Activated T-cell treated with anti-CD3 and anti-CD28 coated beads, Interleukin-2, amount 50 U/mL, for 4 hours (primary cell): ENCODE measurements around the gene GRHPR. TPM values are rescaled to one million over a fixed set of nuclear protein-coding genes. Genes with fewer than 3 reads are reported as not detected.
"Not testable (repeated sequence)": the region's sequence is repeated elsewhere in the genome, so short reads cannot be mapped to it uniquely, and the experiment has no call there.

Source experiments
- ATAC-seq, 2 donors: fragments of 200-7000 bp; cut with Tn5 transposase; one replicate each; pipeline ENCODE4 v1.10.0; 2021
- DNase-seq: peaks from one replicate; pipeline ENCODE4 v3.0.0-alpha.2; 2020
- H3K27me3 Mint-ChIP-seq: one replicate; pipeline ENCODE4 v1.8.0; 2021; ENCODE audit warnings: low read depth, mixed read lengths
- H3K36me3 Mint-ChIP-seq: one replicate; pipeline ENCODE4 v1.8.0; 2022; ENCODE audit warnings: mixed read lengths; ENCODE audit not compliant: insufficient read depth
- H3K4me1 Mint-ChIP-seq: one replicate; pipeline ENCODE4 v1.8.0; 2021; ENCODE audit warnings: low read depth, mixed read lengths
- H3K4me3 Mint-ChIP-seq: one replicate; pipeline ENCODE4 v1.8.0; 2021; ENCODE audit warnings: mild to moderate bottlenecking, moderate library complexity, mixed read lengths
- H3K9me3 Mint-ChIP-seq: one replicate; pipeline ENCODE4 v1.8.0; 2021; ENCODE audit warnings: mixed read lengths
- total RNA-seq, 3 donors: library from RNA; stranded (reverse); gene quantifications; one replicate each; pipeline ENCODE4 v1.2.1, GENCODE V29; 2021

The GRHPR gene
- total RNA-seq, 3 donors from 2014 or later: 52.8 to 79.1 (median 64.4) TPM

DNA sequence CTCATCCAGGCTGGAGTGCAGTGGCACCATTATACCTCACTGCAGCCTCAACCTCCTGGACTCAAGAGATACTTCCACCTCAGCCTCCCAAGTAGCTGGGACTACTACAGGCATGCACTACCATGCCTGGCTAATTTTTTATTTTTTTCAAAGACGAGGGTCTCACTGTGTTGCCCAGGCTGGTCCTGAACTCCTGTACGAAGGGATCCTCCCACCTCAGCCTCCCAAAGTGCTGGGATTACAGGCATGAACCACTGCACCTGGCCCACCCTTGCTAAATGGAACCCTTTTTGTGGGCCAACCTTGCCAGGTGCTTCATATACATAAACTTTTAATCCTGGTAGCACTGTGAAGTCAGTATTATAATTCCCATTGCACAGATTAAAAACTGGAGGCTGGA, 1.0 kb downstream of the GRHPR start:
- Mint-ChIP-seq H3K4me1 (peaks cover 26% of the 10 kb centered on the region), H3K36me3 (peaks cover 19% of the 10 kb centered on the region), H3K4me3 (peak overlapping the region; percentile 96), H3K9me3 (no peaks in the 10 kb centered on the region), H3K27me3 (no peaks in the 10 kb centered on the region)
- no peak for DNase-seq
- ATAC-seq: no peak

DNA sequence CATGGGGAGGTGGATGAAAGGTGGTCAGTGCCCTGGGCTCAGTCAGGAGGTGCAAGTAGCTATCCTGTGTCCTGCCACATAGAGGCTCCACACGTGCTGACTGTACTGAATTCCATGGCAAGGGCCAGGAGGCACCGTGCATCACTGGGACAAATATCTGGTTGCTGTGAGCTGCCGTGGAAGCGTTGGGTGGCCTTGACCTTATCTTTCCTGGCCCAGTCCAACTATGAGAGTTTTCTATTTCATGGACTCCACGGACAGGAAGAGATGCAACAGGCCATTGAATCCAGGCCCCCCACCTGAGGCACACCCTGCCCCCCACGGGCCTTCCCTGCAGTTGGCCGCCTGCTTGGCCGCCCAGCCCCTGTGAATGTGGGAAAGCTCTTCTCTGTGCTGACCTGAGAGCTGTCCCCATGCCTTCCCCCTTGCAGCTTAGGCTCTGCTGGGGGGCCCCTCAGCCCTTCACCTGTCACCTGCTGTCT, 1.7 kb downstream of the GRHPR start:
- Mint-ChIP-seq H3K9me3 (no peaks in the 10 kb centered on the region), H3K36me3 (peaks cover 19% of the 10 kb centered on the region), H3K4me1 (peaks cover 26% of the 10 kb centered on the region), H3K4me3 (peak overlapping the region; percentile 96), H3K27me3 (no peaks in the 10 kb centered on the region)
- no peak for DNase-seq
- ATAC-seq: no peak

DNA sequence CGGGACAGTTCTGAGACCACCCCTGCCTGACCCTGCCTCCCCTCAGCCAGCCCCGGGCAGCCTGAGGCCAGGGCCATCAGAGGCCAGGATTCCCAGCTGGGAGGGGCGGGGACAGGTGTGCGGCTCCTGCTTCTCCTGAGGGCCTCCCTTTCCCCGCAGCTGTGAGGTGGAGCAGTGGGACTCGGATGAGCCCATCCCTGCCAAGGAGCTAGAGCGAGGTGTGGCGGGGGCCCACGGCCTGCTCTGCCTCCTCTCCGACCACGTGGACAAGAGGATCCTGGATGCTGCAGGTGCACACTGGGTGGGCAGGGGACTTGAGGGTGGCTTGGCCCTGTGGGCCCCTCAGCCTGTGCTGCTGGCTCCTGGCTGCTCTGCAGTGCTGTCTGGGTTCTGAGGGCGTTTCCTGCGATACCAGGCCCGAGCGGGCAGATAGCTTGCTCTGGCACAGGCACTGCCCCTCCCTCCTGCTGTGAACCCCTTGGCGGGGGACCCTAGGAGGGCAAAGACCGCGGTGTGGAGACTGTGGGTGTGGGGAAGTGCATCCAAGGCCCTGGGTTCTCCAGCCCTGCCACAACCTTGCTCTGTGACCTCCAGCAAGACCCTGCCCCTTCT, 2.3 kb downstream of the GRHPR start:
- Mint-ChIP-seq H3K4me3 (no peak overlapping the region), H3K36me3 (peaks cover 19% of the 10 kb centered on the region), H3K27me3 (no peaks in the 10 kb centered on the region)

DNA sequence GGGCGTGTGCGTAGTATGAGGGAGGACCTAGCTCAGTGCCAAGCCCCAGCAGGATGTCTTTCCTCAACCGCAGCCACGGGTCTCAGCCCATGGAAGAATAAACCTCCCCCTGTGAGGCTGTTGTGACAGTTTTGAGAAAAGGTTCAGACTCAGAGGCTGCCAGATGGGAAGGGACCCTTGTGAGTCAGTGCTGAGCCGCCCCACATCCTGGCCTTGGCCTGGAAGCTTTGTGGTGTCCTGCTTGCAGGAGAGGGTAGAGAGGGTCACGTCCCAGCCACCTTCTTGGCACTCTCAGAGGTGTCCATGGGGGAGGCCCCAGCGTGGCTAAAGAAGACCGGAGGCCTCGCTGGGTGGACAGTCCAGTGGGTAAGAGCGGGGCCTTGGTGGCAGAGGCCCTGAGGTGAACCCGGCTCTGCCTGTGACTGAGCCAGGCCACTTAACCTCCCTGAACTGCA, 2.8 kb downstream of the GRHPR start:
- peaks cover 26% of the 10 kb centered on the region for H3K4me1 Mint-ChIP-seq
- no peak overlapping the region for H3K4me3 Mint-ChIP-seq
- H3K9me3 Mint-ChIP-seq: no peaks in the 10 kb centered on the region
- ATAC-seq (no peak), DNase-seq (no peak)
- peaks cover 19% of the 10 kb centered on the region for H3K36me3 Mint-ChIP-seq
- H3K27me3 Mint-ChIP-seq: no peaks in the 10 kb centered on the region

More for the DNA sequence above, 2.3 kb downstream of the GRHPR start:
- ATAC-seq (no peak), DNase-seq (no peak)
- Mint-ChIP-seq H3K9me3 (no peaks in the 10 kb centered on the region), H3K4me1 (peaks cover 26% of the 10 kb centered on the region)

DNA sequence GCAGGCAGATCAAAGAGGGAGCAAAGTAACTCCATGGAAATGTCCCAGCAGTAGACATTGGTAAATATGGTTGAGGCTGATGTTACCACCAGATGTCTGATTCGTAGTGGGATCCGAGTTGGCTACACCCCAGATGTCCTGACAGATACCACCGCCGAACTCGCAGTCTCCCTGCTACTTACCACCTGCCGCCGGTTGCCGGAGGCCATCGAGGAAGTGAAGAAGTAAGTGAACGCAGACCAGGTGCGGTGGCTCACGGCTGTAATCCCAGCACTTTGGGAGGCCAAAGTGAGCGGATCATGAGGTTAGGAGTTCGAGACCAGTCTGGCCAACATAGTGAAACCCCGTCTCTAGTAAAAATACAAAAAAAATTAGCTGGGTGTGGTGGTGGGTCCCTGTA, 3.9 kb downstream of the GRHPR start:
- not testable (repeated sequence) for H3K9me3 Mint-ChIP-seq, H3K4me3 Mint-ChIP-seq, H3K27me3 Mint-ChIP-seq, ATAC-seq, DNase-seq
- peaks cover 19% of the 10 kb centered on the region for H3K36me3 Mint-ChIP-seq
- peaks cover 26% of the 10 kb centered on the region for H3K4me1 Mint-ChIP-seq

DNA sequence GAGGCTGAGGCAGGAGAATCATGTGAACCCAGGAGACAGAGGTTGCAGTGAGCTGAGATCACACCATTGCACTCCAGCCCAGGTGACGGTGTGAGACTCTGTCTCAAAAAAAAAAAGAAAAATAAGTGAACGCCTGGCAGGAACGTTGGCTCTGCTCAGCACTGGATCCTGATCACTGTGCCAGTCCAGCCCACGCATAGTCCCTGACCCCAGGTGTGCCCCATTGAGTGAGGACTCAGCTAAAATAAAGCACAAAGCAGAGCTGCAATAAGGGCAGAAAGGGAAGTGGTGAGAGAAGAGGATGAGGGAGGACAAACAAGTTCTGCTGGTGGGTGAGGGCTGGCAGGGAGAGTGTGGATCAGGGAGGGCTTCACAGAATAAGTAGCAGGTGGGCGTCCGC, 4.3 kb downstream of the GRHPR start:
- peaks cover 24% of the 10 kb centered on the region for H3K4me1 Mint-ChIP-seq
- no peak overlapping the region for H3K4me3 Mint-ChIP-seq
- no peaks in the 10 kb centered on the region for H3K27me3 Mint-ChIP-seq
- H3K36me3 Mint-ChIP-seq: peaks cover 19% of the 10 kb centered on the region
- ATAC-seq (no peak), DNase-seq (no peak)
- H3K9me3 Mint-ChIP-seq: no peaks in the 10 kb centered on the region

DNA sequence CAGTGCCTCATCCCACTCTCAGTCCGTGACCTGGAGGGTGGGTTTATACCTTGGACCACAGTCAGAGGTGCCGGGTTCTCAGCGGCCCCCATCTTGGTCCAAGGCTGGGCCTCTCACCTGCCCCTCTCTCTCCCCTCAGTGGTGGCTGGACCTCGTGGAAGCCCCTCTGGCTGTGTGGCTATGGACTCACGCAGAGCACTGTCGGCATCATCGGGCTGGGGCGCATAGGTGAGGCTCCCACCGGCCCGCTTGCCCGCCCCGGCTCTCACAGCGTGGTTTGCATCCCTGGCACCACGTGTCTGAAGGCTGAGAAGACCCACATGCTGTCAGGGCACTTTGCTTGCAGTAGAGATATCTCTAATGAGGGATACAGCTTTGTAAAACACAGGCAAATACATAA, 5.8 kb downstream of the GRHPR start:
- peaks cover 15% of the 10 kb centered on the region for H3K4me1 Mint-ChIP-seq
- H3K9me3 Mint-ChIP-seq: no peaks in the 10 kb centered on the region
- ATAC-seq (no peak), DNase-seq (no peak)
- no peaks in the 10 kb centered on the region for H3K27me3 Mint-ChIP-seq
- peaks cover 21% of the 10 kb centered on the region for H3K36me3 Mint-ChIP-seq
- no peak overlapping the region for H3K4me3 Mint-ChIP-seq

DNA sequence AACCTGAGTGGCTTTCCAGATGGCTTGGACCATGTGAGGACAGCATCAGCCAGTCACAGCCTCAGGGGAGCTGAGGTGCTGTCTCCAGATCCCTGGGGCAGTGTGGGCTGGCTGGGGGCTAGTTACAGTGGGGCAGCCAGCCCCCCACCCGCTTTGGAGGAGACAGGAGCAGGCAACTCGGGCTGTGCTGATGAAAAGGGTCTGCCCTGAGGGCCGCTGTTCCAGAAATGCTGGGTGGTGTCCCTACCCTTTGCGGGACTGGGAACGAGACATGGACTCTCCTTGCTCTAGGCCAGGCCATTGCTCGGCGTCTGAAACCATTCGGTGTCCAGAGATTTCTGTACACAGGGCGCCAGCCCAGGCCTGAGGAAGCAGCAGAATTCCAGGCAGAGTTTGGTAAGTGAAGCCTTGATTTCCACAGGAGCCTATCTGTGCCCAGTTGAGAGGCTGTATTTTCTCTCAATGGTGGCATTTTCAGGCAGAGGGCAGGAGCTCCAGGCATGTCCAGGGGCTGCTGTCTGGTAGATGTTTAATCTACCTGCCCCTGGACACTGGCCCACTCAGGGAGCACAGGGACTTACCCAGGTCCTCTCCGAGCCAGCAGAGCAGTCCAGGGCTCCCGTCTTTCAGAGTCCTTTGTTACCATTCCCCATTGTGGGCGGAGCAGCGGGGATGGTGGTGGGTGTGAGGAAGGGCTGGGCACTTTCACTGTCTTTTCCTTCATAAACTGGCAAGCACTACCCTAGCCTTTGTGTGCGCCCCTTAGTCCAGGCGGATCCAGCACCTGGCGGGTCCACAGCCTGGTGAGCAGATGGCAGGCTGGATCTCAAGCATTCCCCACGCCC, 7.2 kb downstream of the GRHPR start:
- no peak overlapping the region for H3K4me3 Mint-ChIP-seq
- H3K36me3 Mint-ChIP-seq: peaks cover 21% of the 10 kb centered on the region
- ATAC-seq: no peak
- H3K4me1 Mint-ChIP-seq: peaks cover 6% of the 10 kb centered on the region
- H3K27me3 Mint-ChIP-seq: no peaks in the 10 kb centered on the region
- H3K9me3 Mint-ChIP-seq: no peaks in the 10 kb centered on the region
- no peak for DNase-seq

DNA sequence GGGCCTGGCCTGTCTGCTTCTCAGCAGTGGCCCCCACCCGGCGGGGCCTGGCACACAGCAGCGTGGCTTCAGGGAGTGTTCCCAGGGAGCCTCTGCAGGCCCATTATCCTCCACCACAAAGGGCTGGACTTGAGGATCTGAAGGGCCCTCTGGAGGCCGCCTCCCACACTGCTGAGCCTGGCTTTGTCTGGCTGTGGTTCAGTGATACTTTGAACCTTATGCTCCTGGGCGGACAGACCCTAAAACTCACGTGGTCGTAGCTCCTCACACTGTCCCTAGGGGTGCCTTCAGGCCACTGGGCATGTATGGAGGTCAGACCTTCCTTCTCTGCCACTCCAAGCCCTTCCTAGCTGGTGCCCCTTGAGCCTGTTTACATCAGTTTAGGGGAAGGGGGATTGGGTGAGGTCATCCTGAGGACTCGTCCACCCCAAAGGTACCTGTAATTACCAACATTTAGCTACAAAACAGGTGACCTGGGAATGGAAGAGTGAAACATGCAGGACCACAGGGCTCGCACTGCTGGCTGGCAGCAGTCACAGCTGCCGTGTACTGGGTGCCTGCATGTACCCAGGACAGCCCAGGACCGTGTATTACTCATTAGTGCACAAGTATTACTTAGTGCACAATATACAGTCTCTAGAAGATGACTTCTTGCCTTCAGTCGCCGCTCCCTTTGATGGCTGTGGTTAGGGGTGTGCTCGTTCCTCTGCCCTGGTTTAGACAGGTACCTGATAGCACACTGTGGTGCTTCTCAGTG, 8.5 kb downstream of the GRHPR start:
- DNase-seq (no peak), ATAC-seq (no peak)
- no peaks in the 10 kb centered on the region for H3K27me3 Mint-ChIP-seq
- H3K4me1 Mint-ChIP-seq: peaks cover 3% of the 10 kb centered on the region
- H3K4me3 Mint-ChIP-seq: no peak overlapping the region
- peaks cover 17% of the 10 kb centered on the region for H3K36me3 Mint-ChIP-seq
- no peaks in the 10 kb centered on the region for H3K9me3 Mint-ChIP-seq

DNA sequence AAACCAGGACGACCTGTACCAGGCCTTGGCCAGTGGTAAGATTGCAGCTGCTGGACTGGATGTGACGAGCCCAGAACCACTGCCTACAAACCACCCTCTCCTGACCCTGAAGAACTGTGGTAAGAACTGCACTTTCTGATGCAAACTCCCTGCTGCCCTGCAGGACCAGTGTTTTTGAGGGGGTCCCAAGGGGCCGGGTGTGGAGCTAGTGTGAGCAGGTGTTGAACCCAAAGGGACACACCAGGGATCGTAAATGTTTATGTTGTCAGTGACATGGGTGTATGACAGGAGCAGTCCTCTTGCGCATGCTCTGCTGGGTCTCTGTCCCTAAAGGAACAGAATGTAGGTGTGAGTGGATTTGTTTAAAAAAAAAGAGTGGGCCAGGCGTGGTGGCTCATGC, 9.5 kb downstream of the GRHPR start:
- ATAC-seq (no peak), DNase-seq (no peak)
- Mint-ChIP-seq H3K27me3 (no peaks in the 10 kb centered on the region), H3K36me3 (peaks cover 16% of the 10 kb centered on the region), H3K4me3 (no peak overlapping the region), H3K9me3 (no peaks in the 10 kb centered on the region), H3K4me1 (peaks cover 3% of the 10 kb centered on the region)

DNA sequence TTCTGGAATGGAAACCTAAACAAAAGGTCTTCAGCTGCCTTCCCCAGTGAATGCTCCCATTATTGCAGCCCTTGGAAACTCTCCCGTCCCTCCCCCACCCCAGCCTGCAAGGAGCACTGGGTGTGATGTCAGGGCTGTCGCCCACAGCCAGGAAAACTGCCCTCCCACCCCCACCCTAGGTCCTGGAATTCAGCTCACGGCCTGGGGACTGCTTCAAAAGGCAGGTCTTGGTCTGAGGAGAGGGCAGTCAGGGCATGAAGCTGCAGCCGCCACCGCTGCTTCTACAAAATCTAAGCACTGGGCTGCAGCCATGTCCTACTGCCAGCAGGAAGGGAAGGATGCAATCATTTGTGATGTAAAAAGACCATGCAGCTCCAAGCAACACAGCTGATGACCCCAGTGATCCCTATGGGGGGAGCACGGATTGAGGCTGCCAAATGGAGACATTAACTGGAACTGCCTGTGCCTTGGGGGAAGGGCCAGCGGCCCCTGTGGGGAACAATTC, 11.4 kb downstream of the GRHPR start:
- no peak for DNase-seq
- Mint-ChIP-seq H3K4me1 (peaks cover 3% of the 10 kb centered on the region), H3K9me3 (no peaks in the 10 kb centered on the region), H3K27me3 (no peaks in the 10 kb centered on the region), H3K36me3 (peaks cover 19% of the 10 kb centered on the region), H3K4me3 (no peak overlapping the region)
- ATAC-seq: no peak

DNA sequence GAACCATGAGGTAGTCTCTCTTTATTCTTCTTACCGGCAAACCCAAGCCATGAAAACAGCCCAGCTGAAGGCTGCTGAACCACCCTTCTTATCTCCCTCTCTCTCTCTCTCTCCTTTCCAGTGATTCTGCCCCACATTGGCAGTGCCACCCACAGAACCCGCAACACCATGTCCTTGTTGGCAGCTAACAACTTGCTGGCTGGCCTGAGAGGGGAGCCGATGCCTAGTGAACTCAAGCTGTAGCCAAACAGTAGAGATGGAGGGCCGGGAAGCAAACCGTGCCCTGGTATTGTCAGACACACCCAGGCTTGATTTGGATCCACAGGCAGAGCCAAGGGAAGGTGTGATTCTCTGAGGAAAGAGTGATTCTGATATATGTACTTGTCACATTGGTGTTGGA, 14.0 kb downstream of the GRHPR start:
- peaks cover 3% of the 10 kb centered on the region for H3K4me1 Mint-ChIP-seq

DNA sequence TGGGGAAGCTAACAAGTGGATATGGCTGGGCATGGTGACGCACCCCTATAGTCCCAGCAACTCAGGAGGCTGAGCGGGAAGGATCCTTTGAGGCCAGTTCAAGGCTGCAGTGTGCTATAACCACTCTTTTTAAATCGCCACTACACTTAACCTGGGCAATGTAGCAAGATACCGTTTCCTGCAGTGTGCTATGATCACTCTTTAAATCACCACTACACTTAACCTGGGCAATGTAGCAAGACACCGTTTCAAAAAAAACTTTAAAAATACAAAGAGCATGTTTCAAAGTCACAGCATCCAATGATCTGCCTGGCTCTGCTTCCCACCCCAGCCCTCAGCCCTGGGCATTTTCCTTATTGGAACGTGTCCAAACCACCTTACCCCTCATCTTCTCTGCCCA, 14.5 kb downstream of the GRHPR start:
- Mint-ChIP-seq H3K4me3 (no peak overlapping the region), H3K27me3 (no peaks in the 10 kb centered on the region), H3K36me3 (peaks cover 32% of the 10 kb centered on the region), H3K4me1 (peaks cover 3% of the 10 kb centered on the region), H3K9me3 (no peaks in the 10 kb centered on the region)
- no peak for DNase-seq
- no peak for ATAC-seq

More for the DNA sequence above, 14.0 kb downstream of the GRHPR start:
- ATAC-seq: no peak
- DNase-seq: no peak
- peaks cover 27% of the 10 kb centered on the region for H3K36me3 Mint-ChIP-seq
- H3K4me3 Mint-ChIP-seq: no peak overlapping the region
- no peaks in the 10 kb centered on the region for H3K27me3 Mint-ChIP-seq
- no peaks in the 10 kb centered on the region for H3K9me3 Mint-ChIP-seq

DNA sequence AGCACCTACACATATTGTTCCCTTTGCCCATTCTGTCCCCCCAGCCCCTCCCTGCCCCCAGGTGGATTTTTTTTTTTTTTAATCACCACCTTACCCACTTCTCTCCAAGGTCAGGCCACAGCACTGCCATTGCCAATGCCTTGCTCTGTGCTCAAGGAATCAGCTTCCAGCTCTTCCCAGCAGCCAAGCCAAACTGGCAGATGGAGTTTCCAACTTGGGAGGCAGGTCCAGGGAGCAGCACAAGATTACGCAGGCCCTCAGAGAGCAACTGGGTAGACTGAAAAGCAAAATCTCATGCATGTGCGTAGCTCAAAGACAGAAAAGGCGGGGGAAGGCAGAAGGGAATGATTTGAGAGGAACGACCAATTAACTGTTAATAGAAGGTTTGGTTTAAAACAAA, 15.1 kb downstream of the GRHPR start:
- no peaks in the 10 kb centered on the region for H3K9me3 Mint-ChIP-seq
- no peaks in the 10 kb centered on the region for H3K27me3 Mint-ChIP-seq
- no peak overlapping the region for H3K4me3 Mint-ChIP-seq
- ATAC-seq (no peak), DNase-seq (no peak)
- H3K36me3 Mint-ChIP-seq: peaks cover 36% of the 10 kb centered on the region
- H3K4me1 Mint-ChIP-seq: peaks cover 3% of the 10 kb centered on the region
